GM19023 (cell line): ENCODE measurements around the gene KCNJ16.

ENCODE experiments used
- ATAC-seq: cut with Tn5 transposase; IDR thresholded peaks from one replicate; pipeline ENCODE4 v1.9.1; 2021; ENCODE audit warnings: mild to moderate bottlenecking, moderate library complexity; ENCODE audit not compliant: unreplicated experiment

Gene KCNJ16

DNA sequence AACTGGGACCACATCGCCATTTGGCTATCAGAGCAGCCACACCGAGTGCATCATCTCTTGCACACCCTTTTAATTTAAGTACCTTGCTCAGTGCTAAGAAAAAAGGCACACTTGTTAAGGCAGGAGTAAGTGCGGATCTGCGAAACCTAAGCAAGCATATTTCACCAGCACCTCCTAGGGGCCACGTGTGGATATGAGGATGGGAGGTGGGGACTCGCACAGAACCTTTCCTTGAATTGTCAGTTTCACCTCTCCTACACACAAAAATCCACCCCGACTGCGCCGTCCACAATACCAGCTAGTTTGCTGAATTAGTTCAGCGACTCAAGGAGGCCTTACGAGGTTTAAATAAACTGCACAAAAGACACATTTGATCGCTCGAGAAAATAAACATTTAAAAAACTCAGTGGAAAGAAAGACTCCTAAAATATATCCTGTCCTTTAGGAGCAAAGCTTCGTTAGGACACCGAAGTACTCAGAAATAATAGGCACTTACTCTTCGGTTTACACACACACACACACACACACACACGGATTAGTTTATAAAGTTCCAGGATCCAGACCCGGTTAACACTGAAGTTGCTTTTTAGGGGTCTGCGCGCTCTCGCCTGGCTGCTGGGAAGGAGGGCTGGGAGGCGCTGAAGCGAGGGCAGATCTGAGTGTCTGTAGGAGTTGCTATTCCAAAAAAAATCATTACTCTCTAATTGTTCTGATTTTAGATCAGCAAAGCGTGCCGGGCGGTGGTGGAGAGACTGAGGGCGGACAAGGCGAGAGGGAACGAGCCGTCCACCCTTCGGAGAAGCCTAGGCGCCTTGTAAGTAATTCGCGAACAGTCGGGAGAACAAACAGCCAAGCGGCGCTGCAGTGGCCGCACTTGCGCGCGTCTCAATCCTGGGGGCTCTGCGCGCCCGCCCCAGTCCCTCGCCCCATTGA lies 93.3 kb downstream of the KCNJ16 start:
- ATAC-seq, result peak; percentile 16

DNA sequence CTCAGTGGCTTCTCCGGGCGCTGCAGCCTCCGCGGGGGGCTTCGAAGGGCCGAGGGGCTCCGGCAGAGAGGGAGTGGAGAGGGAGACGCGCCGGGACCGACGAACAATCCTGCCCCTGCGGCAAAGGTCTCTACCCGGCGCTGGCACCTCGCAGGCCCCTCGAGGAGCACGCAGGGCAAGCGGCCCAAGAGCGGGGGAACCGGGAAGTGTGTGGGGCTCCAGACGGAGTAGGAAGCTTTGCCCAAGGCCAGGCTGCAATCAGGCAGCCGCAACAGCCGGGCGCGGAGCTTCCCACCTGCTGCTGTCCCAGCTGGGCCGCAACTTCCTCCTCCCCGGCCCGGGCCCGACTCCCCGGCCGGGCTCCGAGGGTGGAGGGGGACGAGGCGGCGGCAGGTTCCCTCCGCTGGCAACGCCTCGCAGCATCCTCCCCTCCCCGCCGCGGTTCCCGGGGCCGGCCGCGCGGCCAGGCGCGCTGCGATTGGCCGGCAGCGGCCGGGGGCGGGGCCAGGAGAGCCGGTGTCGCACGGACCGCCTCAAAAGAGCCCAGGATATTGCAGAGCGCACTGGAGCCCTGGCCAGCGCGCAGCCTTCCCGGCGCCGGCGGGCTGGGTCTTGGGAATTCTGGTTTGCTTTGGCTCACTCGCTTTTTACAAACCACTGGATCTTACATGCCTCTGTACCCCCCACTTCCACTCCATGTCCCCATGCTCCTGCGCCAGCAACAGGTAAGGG lies 94.1 kb downstream of the KCNJ16 start, which contains the start of gene KCNJ2:
KCNJ2 (plus strand) TSS at position 556 of the 732 bp plus-strand sequence. CDS start 5,508 bp downstream, outside the sequence.
- peak; percentile 97 for ATAC-seq

DNA sequence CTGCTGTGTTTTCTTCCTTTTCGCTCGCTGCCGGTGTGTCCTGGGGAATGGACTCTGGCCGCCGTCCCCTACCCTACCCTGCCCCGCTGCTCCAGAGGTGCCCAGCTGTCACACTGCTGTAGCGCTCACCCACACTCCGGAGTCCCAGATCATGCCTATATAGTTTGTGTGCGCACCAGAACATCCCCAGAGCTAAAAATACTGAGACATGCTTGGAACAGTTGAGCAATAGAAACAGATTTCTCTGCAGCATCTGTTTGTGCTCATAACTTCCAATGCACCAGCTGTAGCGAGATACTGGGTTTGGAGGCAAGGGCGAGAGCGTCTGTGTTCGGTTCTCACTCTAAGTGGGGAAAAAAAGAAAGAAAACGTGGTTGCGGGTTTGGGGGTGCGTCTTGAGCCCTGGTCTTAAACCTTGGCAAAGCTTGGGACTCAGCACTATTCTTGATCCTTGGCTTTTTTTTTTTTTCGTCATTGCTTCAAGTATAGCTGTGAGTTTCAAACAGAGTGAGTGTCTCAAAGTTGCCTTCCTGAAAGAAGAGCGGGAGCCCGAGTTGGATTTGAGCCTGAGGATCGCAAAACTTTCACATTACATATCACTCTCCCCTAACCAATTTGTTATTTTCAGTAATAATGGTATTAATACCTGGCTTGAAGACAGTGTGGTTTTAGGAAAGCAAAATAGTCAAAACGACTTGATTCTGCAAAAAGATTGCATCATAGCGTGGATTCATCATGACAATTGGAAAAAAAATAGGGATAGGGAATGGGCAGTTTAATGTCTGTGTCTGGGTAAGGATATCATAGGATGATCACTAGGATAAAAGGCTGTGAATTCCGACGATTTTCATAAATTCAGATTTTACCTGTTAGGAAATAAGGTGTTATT lies 94.9 kb downstream of the KCNJ16 start:
- ATAC-seq, result no peak

DNA sequence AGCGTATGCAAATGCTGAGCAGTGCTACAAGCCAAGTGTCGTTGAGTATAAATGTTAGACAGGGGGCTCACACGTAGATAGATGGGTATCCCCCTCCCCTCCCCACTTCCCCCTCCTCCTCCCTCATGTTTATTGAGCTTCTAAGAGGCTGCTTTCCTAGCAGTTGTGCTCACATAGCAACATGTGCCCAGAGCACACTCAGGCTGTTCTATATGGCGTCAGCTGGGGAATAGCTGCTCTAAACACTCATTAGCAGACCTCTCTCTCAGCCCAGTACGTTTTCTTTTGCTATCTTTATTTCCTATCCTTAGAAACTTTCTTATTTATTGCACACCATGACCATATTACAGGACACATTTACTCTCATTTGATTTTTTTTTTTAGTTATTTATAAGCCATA lies 96.1 kb downstream of the KCNJ16 start:
- ATAC-seq, result no peak

DNA sequence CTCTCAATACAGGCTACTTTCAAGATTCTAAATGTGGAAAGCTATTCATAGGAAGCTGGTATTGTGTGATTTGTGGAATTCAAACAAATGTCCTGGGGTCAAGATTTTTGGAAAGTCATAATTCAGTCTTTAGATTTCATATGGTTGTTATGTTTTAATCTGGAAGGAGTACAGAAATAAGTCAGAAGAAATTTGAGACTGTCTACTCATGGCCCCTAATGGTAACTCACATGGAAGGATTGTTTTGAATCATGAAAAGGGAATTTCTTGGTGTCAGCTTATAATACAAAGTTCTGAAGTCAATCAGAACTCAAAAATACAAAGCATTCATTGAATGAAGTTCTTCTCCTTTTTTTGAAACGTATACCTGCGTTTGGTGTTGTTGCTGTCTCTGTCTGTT lies 97.4 kb downstream of the KCNJ16 start:
- ATAC-seq, result no peak

DNA sequence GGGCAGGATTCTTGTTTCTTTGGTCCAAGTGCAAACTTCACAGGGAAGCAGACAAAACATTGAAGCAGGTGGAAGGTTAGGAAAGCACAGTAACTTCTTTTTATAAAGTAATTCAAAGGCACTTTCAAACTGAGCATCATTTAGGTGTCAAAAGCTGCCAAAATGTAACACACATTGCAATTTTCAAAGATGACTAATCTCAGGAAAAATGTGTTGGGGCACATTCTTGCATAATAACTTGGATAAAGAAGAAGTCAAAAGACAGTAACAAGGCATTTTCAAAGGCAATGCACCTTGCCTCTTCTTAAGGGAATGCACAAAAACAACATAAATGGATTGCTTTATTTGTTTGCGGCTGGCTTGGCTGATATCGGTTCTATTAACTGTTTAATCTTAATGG lies 97.9 kb downstream of the KCNJ16 start:
- no peak for ATAC-seq

DNA sequence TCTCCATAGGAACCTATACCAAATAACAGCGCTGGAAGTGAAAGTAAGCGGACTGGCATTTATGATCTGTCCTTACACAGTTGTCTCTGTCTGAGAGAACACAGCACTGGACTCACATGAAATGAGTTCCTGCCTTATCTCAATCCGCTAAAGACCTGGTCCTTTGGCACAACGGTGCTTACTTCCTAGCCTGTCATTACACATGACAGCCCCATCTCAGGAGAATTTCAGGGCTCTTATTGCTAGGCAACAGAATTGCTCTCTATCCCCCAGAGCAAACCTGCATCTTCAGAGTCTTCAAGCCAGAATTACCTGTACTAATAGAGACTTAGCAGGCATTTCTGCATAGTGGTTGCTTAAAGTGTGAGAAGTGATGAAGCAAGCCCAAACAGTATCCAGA lies 98.7 kb downstream of the KCNJ16 start:
- no peak for ATAC-seq

DNA sequence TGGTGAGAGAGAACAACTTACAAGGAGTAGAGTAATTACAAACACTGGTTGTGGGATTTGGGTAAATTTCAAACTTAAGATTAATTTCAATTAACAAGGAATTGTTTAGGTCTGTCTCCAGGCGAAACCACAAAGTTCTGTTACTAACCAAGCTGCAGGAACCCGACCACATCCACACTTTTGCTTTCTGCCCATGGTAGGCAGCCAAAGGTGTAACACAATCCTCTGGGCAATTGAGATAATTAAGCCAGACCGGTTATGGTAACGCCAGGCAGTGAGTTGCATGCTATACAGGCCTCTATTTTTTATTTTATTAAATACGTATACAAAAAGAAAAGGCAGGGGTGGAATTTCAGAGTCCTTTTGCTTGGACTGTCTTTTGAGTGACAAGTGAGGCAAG lies 106.4 kb downstream of the KCNJ16 start:
- ATAC-seq, result no peak

DNA sequence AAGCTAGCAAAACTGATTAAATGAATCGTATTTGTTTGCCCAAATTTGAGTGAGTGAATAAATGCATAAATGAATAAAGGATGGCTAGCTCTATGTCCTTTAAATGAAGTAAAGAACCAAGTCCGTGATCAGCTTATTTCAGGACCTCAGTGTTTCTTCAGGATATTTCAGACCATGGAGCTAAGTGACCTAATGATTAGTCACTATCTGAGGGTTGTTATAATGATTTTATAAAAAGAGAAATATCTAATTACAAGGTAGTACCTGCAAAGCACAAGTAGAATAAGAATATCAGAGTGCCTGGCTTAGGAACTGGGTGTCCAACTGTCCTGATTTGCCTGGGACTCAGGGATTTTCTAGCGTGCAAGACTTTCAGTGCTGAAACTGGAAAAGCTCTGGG lies 106.8 kb downstream of the KCNJ16 start:
- ATAC-seq, result no peak

DNA sequence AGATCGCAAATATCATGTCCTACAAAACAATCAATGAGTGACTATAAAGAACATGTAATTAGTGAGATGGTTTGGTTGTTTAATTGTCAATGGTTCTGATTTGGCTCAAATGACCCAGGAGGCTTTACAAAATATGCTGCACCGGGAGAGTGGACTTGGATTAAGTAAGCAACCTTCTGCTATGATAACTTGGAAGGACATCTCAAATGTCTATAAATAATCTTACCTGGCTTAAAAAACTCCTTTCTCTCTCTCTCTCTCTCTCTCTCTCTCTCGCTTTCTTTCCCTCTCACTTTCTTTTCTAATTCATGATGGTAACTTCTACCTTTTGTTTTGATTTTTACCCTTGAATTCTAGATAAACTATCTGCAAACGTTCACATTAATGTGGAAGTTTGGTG lies 108.5 kb downstream of the KCNJ16 start:
- ATAC-seq, result no peak

DNA sequence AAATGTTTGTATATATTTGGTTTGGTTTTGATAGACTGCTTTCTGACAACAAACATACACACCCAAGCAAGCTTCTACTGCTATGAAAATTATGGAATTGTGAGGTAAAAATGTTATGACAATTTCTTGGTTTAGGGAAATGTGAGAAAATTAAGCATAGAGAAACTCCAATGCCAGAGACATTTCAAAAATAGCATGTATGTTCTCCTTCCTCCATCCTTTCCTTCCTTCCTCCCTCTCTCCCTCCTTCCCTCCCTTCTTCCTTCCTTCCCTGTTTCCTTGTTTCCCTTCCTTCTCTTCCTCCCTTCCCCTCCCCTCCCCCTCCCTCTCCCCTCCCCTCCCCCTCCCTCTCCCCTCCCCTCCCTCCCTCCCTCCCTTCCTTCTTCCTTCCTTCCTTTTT lies 109.2 kb downstream of the KCNJ16 start:
- no peak for ATAC-seq

DNA sequence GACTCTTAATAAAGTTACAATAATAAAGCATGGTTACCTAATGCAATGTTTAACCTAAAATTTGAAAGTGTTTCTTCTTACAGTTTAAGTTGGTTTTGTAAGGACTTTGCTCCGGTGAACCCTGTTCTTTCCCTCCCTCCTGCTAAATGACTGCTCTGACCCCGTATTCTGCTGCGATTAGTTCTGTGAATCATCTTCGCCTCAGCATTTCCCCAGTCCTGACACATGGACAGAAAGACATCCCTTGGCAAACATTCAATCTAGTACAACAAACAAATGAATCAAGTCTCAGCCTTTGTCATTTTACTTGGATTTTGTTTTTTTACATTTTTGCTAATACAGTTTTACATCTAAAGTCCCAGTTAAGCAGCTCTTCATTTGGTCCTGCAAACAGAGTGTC lies 109.7 kb downstream of the KCNJ16 start:
- ATAC-seq, result no peak
